HAP-1 (cell line): ENCODE data around the gene ANKS1B.
A peak's percentile ranks its signal among the peaks of the same experiment; 100 is the strongest.
"Not testable (repeated sequence)": the region's sequence is repeated elsewhere in the genome, so short reads cannot be mapped to it uniquely, and the experiment has no call there.

Experiments used
- DNase-seq, 2 experiments: peaks; one replicate each; pipeline ENCODE4 v3.0.0-alpha.2; 2016 to 2020; ENCODE audit warnings: low spot score in 2 of 2
- H3K27me3 ChIP-seq: fragments of 250-450 bp; sonication (Bioruptor Pico); 2 replicates; pipeline ENCODE4 v1.5.1; 2020; ENCODE audit warnings: low read depth, mild to moderate bottlenecking, moderate library complexity
- H3K36me3 ChIP-seq: fragments of 250-450 bp; sonication (Bioruptor Pico); replicated peaks from 2 replicates; pipeline ENCODE4 v1.5.1; 2020; ENCODE audit warnings: mild to moderate bottlenecking
- H3K4me1 ChIP-seq: fragments of 250-450 bp; sonication (Bioruptor Pico); 2 replicates; pipeline ENCODE4 v1.5.1; 2020; ENCODE audit warnings: mild to moderate bottlenecking
- H3K4me3 ChIP-seq: fragments of 250-450 bp; sonication (Bioruptor Pico); 2 replicates; pipeline ENCODE4 v1.5.1; 2020; ENCODE audit warnings: mild to moderate bottlenecking, moderate library complexity
- H3K9me3 ChIP-seq: fragments of 250-450 bp; sonication (Bioruptor Pico); 2 replicates; pipeline ENCODE4 v1.5.1; 2020; ENCODE audit warnings: mild to moderate bottlenecking, moderate library complexity
- in situ Hi-C: fragments of 300-500 bp; cut with MboI; formaldehyde crosslinking; loops from 3 replicates; pipeline ENCODE4 v1.14.3; 2020; ENCODE audit warnings: low sequenced_read_pairs, inconsistent platforms, mixed read lengths

The ANKS1B gene

DNA sequence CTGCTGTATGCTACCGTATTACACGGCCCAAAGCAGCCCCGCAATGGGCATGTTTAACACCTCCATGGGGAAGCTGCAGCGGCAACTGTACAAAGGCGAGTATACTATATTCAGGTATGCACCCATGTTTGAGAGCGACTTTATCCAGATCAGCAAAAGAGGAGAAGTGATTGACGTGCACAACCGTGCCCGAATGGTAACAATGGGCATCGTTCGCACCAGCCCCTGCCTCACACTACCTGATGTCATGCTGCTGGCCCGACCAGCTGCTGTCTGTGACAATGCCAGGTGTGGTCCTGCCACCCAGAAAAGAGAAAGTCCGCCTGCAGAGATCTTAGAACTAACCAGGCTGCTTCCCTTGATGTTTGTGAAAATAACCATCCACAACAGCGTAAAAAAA is 336.6 kb downstream of the ANKS1B start:
- Histone ChIP-seq H3K4me3 (no peak overlapping the region), H3K36me3 (no peaks in the 10 kb centered on the region), H3K9me3 (no peaks in the 10 kb centered on the region), H3K4me1 (no peaks in the 10 kb centered on the region), H3K27me3 (peaks cover 3% of the 10 kb centered on the region)
- no peak for DNase-seq
- in situ Hi-C loops, result no loop called here

DNA sequence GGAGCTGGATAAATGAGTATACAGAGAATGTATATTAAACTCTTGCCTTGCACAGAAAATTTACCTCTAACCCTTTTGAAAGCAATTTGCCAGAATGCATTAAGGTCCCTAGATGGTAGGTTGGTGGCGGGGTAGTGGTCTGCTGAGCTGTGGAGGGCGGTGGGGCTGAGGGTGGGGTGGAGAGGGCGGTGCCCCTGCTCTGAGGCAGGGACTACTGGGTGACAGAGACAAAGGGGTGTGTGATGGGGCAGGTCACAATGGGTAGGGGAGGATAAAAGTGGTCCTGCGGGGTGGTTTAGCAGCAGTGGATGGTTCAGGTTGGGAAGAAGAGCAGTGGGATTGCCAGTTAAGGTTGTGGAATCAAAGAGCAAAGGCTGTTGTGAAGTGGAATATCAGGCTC is 337.3 kb downstream of the ANKS1B start, which contains the start of gene GARIN6:
GARIN6 (plus strand) TSS at position 301 of the 400 bp plus-strand sequence. CDS start 422 bp downstream, outside the sequence.
- in situ Hi-C loops, result no loop called here
- Histone ChIP-seq H3K36me3 (no peaks in the 10 kb centered on the region), H3K9me3 (no peaks in the 10 kb centered on the region), H3K27me3 (peaks cover 3% of the 10 kb centered on the region), H3K4me3 (no peak within 1 kb of the TSS), H3K4me1 (no peaks in the 10 kb centered on the region)
- DNase-seq, result no peak

DNA sequence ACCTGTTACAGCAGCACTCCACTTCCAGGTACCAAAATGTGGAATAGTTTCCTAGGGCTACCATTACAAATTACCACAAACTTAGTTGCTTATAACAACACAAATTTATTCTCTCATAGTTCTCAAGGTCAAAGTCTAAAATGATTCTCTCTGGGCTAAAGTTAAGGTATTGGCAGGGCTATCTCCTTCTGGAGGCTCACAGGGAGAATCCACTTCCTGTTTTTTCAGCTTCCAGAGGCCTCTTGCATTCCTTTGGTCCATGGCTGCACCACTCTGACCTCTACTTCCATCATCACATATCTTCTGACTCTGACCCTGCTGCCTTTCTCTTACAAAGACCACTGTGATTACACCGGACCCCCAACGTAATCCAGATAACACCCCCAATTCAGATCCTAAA is 340.1 kb downstream of the ANKS1B start:
- Histone ChIP-seq H3K36me3 (no peaks in the 10 kb centered on the region), H3K4me1 (no peaks in the 10 kb centered on the region)
- no peak for DNase-seq

DNA sequence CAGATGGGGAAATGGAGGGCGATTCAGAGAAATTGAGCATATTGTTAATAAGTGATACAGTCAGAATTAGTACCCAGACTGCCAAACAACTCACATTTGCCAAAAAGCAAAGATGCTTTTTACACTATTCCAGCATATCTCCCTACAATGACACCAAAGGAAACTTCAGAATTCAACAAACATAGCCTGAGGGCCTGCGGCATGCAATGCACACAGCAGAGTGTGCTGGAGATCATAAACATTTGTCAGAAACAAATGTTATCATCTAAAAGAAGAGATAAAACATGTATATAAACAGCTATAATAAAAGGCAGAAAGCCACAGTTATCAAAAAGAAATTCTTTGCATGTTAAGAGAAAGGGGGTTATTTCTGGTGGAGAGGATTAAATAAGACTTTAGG is 357.3 kb downstream of the ANKS1B start:
- H3K27me3 ChIP-seq, result no peaks in the 10 kb centered on the region
- in situ Hi-C loops, result no loop called here
- no peak for DNase-seq
- no peaks in the 10 kb centered on the region for H3K36me3 ChIP-seq
- no peaks in the 10 kb centered on the region for H3K4me1 ChIP-seq
- H3K4me3 ChIP-seq, result no peak overlapping the region
- H3K9me3 ChIP-seq, result no peaks in the 10 kb centered on the region

More for the DNA sequence above, 340.1 kb downstream of the ANKS1B start:
- in situ Hi-C loops, result no loop called here
- H3K4me3 ChIP-seq, result no peak overlapping the region
- H3K9me3 ChIP-seq, result no peaks in the 10 kb centered on the region
- peaks cover 3% of the 10 kb centered on the region for H3K27me3 ChIP-seq

DNA sequence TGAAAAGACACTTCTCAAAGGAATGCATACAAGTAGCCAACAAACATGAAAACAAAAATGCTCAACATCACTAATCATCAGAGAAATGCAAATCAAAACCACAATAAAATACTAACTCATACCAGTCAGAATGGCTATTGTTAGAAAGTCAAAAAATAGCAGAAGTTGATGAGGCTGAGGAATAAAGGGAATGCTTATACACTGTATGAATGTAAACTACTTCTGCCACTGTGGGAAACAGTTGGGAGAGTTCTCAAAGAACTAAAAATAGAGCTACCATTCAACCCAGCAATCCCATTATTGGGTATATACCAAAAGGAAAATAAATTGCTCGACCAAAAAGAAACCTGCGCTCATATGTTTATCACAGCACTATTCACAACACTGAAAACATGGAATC is 360.1 kb downstream of the ANKS1B start:
- H3K9me3 ChIP-seq, H3K27me3 ChIP-seq, H3K4me3 ChIP-seq, H3K36me3 ChIP-seq, DNase-seq, H3K4me1 ChIP-seq: not testable (repeated sequence)
- in situ Hi-C loops, result loop anchor here (25.0 kb wide), 2 partner anchors 237 to 587 kb away; no protein-coding TSS in a partner anchor

DNA sequence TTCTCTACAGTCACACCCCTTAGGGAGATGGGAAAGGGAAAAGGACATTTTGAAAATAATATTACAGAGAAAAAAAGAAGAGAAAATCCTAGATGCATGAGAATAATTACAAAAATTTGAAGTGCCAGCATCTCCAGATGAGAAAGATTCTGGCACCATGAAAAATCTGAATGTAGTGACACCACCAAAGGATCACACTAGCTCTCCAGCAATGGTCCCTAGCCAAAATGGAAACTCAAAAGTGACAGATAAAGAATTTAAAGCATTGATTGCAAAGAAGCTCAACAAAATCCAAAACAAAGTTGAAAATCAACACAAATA is 364.6 kb downstream of the ANKS1B start:
- Histone ChIP-seq H3K9me3 (no peaks in the 10 kb centered on the region), H3K4me3 (no peak overlapping the region)

DNA sequence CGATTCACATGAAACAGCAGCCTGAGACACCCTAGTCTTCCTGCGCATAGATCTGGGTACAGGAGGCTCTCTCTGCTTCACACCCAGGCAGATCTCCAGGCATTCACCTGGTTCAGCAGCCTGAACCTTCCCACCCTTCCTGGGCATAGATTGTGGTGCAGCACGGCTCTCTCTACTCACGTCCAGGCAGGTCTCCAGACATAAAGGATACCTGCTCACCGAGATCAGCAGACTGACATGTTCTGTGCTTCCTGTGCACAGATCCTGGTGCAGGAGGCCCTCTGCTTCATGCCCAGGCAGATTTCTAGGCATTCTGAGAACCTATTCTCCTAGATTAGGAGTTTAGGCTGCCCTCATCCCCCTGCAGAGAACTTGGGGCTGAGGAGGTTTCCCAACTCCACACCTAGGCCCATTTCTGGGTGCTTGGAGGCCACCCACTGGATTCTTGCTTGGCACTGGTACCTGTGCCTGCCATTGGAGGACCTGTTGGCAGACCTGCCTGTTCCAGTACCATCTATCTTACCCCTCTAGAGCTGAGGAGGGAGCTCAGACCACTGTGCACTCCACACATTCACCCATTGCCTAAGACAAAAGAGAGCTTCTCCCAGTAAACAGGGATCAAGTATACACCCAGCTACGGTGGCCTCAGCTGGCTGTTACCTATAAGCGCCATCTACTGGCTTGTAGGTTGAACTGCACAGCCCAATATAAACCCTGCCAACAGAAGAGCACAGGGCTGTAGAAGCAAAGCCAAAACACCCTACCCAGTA is 365.2 kb downstream of the ANKS1B start:
- H3K4me3 ChIP-seq, result no peak overlapping the region
- in situ Hi-C loops, result loop anchor here (25.0 kb wide), 2 partner anchors 232 to 582 kb away; no protein-coding TSS in a partner anchor
- peak; percentile 17 to 44 for DNase-seq

More for the DNA sequence above, 364.6 kb downstream of the ANKS1B start:
- H3K36me3 ChIP-seq, result no peaks in the 10 kb centered on the region
- H3K27me3 ChIP-seq, result no peaks in the 10 kb centered on the region
- H3K4me1 ChIP-seq, result no peaks in the 10 kb centered on the region
- in situ Hi-C loops, result loop anchor here (25.0 kb wide), 2 partner anchors 233 to 583 kb away; no protein-coding TSS in a partner anchor
- DNase-seq, result no peak

DNA sequence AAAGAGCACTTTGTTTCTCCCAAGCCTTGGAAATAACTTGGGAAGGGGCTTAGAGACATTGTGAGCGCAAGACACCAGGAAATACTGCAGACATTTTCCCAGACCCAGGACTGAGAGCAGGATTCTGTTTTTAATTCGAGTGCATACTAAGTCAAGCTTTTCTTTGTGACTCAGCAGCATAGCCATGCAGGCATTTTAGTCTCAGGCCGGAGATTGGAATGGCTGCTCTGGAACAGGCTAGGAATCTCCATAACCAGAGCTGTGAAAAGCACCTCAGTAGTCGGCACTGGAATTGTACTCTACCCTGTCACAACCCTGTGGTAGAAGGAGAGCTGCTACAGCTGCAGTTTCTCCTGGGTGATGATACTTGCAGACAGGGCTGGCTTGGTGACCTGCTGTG is 366.1 kb downstream of the ANKS1B start:
- H3K27me3 ChIP-seq, result no peaks in the 10 kb centered on the region
- in situ Hi-C loops, result loop anchor here (25.0 kb wide), 2 partner anchors 231 to 581 kb away; no protein-coding TSS in a partner anchor
- DNase-seq, result no peak
- H3K4me1 ChIP-seq, result no peaks in the 10 kb centered on the region
- no peak overlapping the region for H3K4me3 ChIP-seq
- no peaks in the 10 kb centered on the region for H3K36me3 ChIP-seq
- H3K9me3 ChIP-seq, result no peaks in the 10 kb centered on the region

More for the DNA sequence above, 365.2 kb downstream of the ANKS1B start:
- H3K36me3 ChIP-seq, result no peaks in the 10 kb centered on the region
- no peaks in the 10 kb centered on the region for H3K4me1 ChIP-seq
- no peaks in the 10 kb centered on the region for H3K9me3 ChIP-seq
- no peaks in the 10 kb centered on the region for H3K27me3 ChIP-seq

DNA sequence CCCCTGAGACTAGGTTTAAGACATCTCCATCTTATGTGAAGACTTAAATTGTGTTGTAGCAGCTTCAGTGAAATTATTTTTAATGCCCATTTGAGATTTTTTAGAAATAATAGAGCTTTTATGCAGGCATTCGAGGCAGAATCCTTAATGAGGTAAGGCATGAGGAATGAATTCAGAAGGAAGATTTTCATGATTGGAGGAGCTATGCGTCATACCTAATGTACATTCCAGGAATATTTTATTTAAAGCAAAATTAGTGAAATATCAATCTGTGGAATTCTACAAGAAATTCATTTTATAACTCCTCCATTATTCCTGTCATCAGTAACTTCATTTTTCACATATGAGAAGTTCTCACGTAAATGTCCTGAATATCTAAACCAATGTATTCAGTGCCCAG is 373.1 kb downstream of the ANKS1B start:
- in situ Hi-C loops, result loop anchor here (25.0 kb wide), 2 partner anchors 224 to 574 kb away; no protein-coding TSS in a partner anchor
- no peaks in the 10 kb centered on the region for H3K27me3 ChIP-seq
- no peak for DNase-seq
- no peaks in the 10 kb centered on the region for H3K4me1 ChIP-seq
- H3K4me3 ChIP-seq, result no peak overlapping the region
- H3K36me3 ChIP-seq, result no peaks in the 10 kb centered on the region
- no peaks in the 10 kb centered on the region for H3K9me3 ChIP-seq

DNA sequence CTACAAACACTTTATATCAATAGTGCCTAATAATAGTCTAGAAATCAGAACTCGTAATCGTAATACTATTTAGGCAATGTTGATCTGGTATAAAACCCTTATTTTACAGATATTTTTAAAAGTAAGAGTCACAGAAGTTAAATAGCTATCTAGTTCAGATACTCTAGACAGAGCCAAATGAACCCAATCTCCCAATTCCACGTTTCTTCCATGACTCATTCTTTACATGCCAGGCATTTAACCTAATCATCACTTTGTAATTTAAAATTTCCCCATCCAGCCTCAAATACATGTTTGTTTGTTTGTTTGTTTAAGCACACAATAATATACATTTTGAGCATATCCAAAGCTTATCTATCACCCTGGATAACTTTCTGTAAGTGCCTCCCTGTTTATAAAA is 373.6 kb downstream of the ANKS1B start:
- DNase-seq, result no peak
- Histone ChIP-seq H3K27me3 (no peaks in the 10 kb centered on the region), H3K4me3 (no peak overlapping the region), H3K36me3 (no peaks in the 10 kb centered on the region), H3K4me1 (no peaks in the 10 kb centered on the region), H3K9me3 (no peaks in the 10 kb centered on the region)
- in situ Hi-C loops, result loop anchor here (25.0 kb wide), 2 partner anchors 224 to 574 kb away; no protein-coding TSS in a partner anchor

DNA sequence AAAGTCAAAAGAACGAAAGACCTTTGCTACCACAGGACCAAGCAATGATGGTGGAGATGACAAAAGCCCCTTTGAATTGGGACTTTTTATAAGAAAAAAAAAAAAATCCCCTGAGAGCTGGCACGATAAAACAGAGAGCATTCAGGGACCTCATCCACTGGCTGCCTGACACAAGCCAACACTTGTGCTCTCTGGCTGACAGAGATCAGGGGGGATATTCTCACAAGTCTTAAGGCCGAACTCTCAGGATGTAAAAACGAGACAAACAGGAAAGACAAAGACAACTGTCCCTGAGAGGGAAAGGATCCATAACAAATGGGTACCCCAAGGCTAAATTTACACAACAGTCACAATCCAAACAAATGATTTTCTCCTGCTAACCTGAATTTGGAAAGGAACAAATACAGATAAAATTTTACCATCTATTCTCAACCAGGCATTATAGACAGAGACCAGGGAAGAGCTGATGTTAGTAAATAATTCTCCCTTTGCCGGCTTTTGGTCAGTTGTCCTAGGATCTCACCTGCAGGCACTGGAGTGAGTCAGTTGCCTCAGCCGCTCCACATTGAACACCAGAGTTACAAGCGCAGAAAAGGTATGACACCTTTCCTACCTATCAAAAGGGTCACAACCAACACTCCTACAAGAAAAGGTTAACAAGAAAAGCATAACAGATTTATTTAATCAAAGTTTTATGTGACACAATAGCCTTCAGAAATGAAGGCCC is 375.1 kb downstream of the ANKS1B start:
- Histone ChIP-seq H3K4me1 (no peaks in the 10 kb centered on the region), H3K4me3 (no peak overlapping the region), H3K36me3 (no peaks in the 10 kb centered on the region), H3K27me3 (no peaks in the 10 kb centered on the region), H3K9me3 (no peaks in the 10 kb centered on the region)
- in situ Hi-C loops, result loop anchor here (25.0 kb wide), 2 partner anchors 222 to 572 kb away; no protein-coding TSS in a partner anchor
- DNase-seq, result no peak

DNA sequence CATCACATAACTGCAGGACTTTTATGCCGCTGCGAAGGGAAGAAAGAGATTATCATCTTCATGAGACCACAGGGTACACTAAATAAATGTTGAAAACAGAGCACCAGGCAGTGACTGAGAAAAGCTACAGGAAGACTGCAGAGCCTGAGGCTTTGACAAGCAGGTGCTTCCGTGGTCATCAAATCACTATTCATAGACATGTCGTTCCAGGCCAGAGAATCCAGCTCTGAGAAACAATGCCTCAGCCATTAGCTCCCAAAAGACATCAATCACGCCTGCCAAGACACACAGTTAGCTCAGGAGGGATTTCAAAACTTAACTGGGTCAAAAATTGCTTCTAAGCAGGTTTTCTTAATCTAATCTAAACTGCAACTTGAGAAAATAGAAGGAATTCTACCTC is 384.3 kb downstream of the ANKS1B start:
- in situ Hi-C loops, result loop anchor here (25.0 kb wide), 2 partner anchors 213 to 563 kb away; no protein-coding TSS in a partner anchor
- no peak for DNase-seq
- no peaks in the 10 kb centered on the region for H3K27me3 ChIP-seq
- no peaks in the 10 kb centered on the region for H3K9me3 ChIP-seq
- no peaks in the 10 kb centered on the region for H3K36me3 ChIP-seq
- no peaks in the 10 kb centered on the region for H3K4me1 ChIP-seq
- no peak overlapping the region for H3K4me3 ChIP-seq

DNA sequence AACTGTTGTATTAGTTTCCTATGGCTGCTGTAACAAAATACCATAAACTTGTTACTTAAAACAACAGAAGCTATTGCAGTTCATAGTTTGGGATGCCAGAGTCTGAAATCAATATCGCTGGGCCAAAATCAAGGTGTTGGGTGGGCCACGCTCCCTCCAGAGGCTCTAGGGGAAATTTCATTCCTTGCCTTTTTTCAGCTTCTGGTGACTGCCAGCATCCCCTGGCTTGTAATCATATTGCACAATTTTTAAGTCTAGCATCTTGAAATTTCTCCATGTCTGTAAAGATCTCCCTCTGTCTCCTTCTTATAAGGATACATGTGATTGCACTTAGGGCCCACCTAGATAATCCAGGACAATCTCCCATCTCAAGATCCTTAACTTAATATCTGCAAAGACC is 386.0 kb downstream of the ANKS1B start:
- DNase-seq, result no peak
- H3K4me1 ChIP-seq, result no peaks in the 10 kb centered on the region
- no peaks in the 10 kb centered on the region for H3K9me3 ChIP-seq
- in situ Hi-C loops, result no loop called here
- H3K4me3 ChIP-seq, result no peak overlapping the region
- no peaks in the 10 kb centered on the region for H3K36me3 ChIP-seq
- peaks cover 3% of the 10 kb centered on the region; the same call in 1 of the 2 replicates for H3K27me3 ChIP-seq

DNA sequence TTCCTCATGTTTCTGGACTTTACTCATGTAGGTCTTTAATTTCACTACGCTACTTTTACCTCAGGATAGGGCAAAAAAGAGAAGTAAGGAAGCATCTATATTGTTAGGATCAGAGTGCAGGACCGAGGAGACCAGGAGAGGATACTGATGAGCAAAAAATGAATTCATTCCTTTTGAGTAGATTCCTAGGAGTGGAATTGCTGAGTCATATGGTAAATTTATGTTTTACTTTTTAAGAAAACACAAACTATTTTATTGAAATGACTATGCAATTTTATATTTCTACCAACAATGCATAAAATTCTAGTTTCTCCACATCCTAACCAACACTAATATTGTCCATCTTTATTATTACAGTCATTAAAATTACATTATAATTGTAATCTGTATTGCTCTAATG is 388.0 kb downstream of the ANKS1B start:
- no peaks in the 10 kb centered on the region for H3K4me1 ChIP-seq
- H3K36me3 ChIP-seq, result no peaks in the 10 kb centered on the region
- H3K9me3 ChIP-seq, result no peaks in the 10 kb centered on the region
- no peak overlapping the region for H3K4me3 ChIP-seq
- in situ Hi-C loops, result no loop called here
- no peak for DNase-seq
- H3K27me3 ChIP-seq, result peaks cover 4% of the 10 kb centered on the region; the same call in 1 of the 2 replicates
